GM12891 (cell line): ENCODE results near the gene CD1C.

Source experiments
- POLR2A ChIP-seq: IDR thresholded peaks from 2 replicates; pipeline ENCODE4 v1.6.1; 2011; ENCODE audit warnings: low read depth, low read length, control low read depth
- POLR2AphosphoS5 ChIP-seq: IDR thresholded peaks from 2 replicates; pipeline ENCODE4 v1.6.1; 2011; ENCODE audit warnings: low read depth, low read length, control low read depth
- POU2F2 ChIP-seq: IDR thresholded peaks from 2 replicates; pipeline ENCODE4 v1.6.1; 2011; ENCODE audit warnings: low read depth, mild to moderate bottlenecking, control low read depth, low read length, moderate library complexity
- TAF1 ChIP-seq: IDR thresholded peaks from 2 replicates; pipeline ENCODE4 v1.6.1; 2011; ENCODE audit warnings: low read depth, low read length, control low read depth

DNA sequence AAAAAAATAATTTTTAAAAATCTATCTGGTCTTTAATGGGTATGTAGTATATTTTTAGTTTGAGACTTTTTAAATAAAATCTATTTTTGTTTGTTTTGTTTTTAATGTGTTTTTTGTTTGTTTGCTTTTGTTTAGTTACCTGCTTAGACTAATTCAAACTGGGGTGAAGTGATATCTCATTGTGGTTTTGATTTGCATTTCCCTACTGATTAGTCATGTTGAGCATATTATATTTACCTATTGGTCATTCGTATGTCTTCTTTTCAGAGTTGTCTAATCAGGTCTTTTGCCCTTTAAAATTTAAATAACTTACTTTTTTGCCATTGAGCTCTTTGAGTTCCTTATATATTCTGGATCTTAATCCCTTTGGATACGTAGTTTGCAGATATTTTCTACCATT is 21.3 kb downstream of the CD1C start:
- TF ChIP-seq POLR2A (no peak), POLR2AphosphoS5 (no peak), TAF1 (no peak), POU2F2 (no peak)
